Endodermal cell (in vitro differentiated cells): Measurements from ENCODE around the gene TPSB2. TPM values are rescaled to one million over a fixed set of nuclear protein-coding genes. Genes with fewer than 3 reads are reported as not detected.

Experiments used
- DNase-seq: peaks from one replicate; pipeline ENCODE4 v3.0.0-alpha.2; 2017
- H3K27ac ChIP-seq: 2 replicates; pipeline ENCODE4 v1.5.1; 2013; ENCODE audit warnings: mild to moderate bottlenecking, low read depth, low read length, moderate library complexity
- H3K27me3 ChIP-seq: 2 replicates; pipeline ENCODE4 v1.6.1; 2013; ENCODE audit warnings: mild to moderate bottlenecking, low read length, moderate library complexity; ENCODE audit not compliant: insufficient read depth, control insufficient read depth, poor library complexity, severe bottlenecking
- H3K36me3 ChIP-seq: 2 replicates; pipeline ENCODE4 v1.7.0; 2013; ENCODE audit warnings: mild to moderate bottlenecking, low read length, moderate library complexity; ENCODE audit not compliant: control insufficient read depth, insufficient read depth
- H3K4me1 ChIP-seq: one replicate; pipeline ENCODE4 v1.7.0; 2013; ENCODE audit warnings: low read length; ENCODE audit not compliant: control insufficient read depth, insufficient read depth
- H3K4me3 ChIP-seq: 2 replicates; pipeline ENCODE4 v1.5.1; 2013; ENCODE audit warnings: mild to moderate bottlenecking, low read length, moderate library complexity
- H3K9ac ChIP-seq: 2 replicates; pipeline ENCODE4 v1.6.1; 2013; ENCODE audit warnings: mild to moderate bottlenecking, low read length, moderate library complexity; ENCODE audit not compliant: poor library complexity, severe bottlenecking; ENCODE audit errors: extremely low read depth
- H3K9me3 ChIP-seq: 2 replicates; pipeline ENCODE4 v1.6.1; 2013; ENCODE audit warnings: mild to moderate bottlenecking, low read length, moderate library complexity; ENCODE audit not compliant: control insufficient read depth
- H3K27ac Mint-ChIP-seq: 2 replicates; pipeline ENCODE4 v1.8.0; 2020; ENCODE audit warnings: mixed read lengths
- H3K27me3 Mint-ChIP-seq: 2 replicates; pipeline ENCODE4 v1.8.0; 2021; ENCODE audit warnings: mild to moderate bottlenecking, mixed read lengths; ENCODE audit not compliant: insufficient read depth
- H3K36me3 Mint-ChIP-seq: 2 replicates; pipeline ENCODE4 v1.8.0; 2020; ENCODE audit warnings: low read depth, mixed read lengths
- H3K4me1 Mint-ChIP-seq: 2 replicates; pipeline ENCODE4 v1.8.0; 2020; ENCODE audit warnings: mixed read lengths
- H3K4me3 Mint-ChIP-seq: 2 replicates; pipeline ENCODE4 v1.8.0; 2020; ENCODE audit warnings: mild to moderate bottlenecking, moderate library complexity, mixed read lengths
- H3K9me3 Mint-ChIP-seq: 2 replicates; pipeline ENCODE4 v1.8.0; 2020; ENCODE audit warnings: mild to moderate bottlenecking, mixed read lengths
- CTCF ChIP-seq: fragments of 200-600 bp; sonication (generic); conservative IDR thresholded peaks from 2 replicates; pipeline ENCODE4 v1.5.0; 2021; ENCODE audit warnings: antibody characterized with exemption, mild to moderate bottlenecking
- WGBS, 2 experiments: methylation state at CpG; one replicate each; pipeline versions ENCODE4 v1.1.5 to v1.1.7; 2013; ENCODE audit warnings: missing lambda C conversion rate in 2 of 2, mixed read lengths in 1 of 2; ENCODE audit not compliant: insufficient coverage in 1 of 2, insufficient read length in 1 of 2; 5-methylcytosine and 5-hydroxymethylcytosine counted together
- total RNA-seq, 2 donors: library from RNA; stranded (reverse); fragmentation: NEBNext Ultra II Directional in 1 of 2; extraction: Animal tissue kit (Norgen Biotek cat#: 25700) in 1 of 2; gene quantifications; 2 replicates in 1 of 2; 3 replicates in 1 of 2; pipeline ENCODE4 v1.2.1, GENCODE V29; 2021

The TPSB2 gene
- total RNA-seq, 2 donors from 2014 or later = not detected

GRCh38 chr16:1206326-1206725 is 23.7 kb downstream of the TPSB2 start:
- H3K4me1 ChIP-seq = no peaks in the 10 kb centered on the region
- Mint-ChIP-seq H3K9me3 (no peaks in the 10 kb centered on the region), H3K27me3 (no peaks in the 10 kb centered on the region), H3K36me3 (peaks cover 22% of the 10 kb centered on the region), H3K4me1 (no peaks in the 10 kb centered on the region), H3K27ac (no peak overlapping the region), H3K4me3 (no peak overlapping the region)
- H3K27me3 ChIP-seq = no peaks in the 10 kb centered on the region
- peak; percentile 66 for DNase-seq
- H3K4me3 ChIP-seq = no peak overlapping the region
- no peak overlapping the region for H3K27ac ChIP-seq
- peaks cover 7% of the 10 kb centered on the region for H3K36me3 ChIP-seq
- H3K9me3 ChIP-seq = no peaks in the 10 kb centered on the region
- H3K9ac ChIP-seq = no peak overlapping the region
- WGBS, 2 experiments = 86 to 88% methylated on average over 8 to 9 of the region's 9 CpGs
- TF ChIP-seq CTCF = peak; percentile 32

GRCh38 chr16:1204933-1205332 is 25.1 kb downstream of the TPSB2 start:
- H3K27ac Mint-ChIP-seq = no peak overlapping the region
- Histone ChIP-seq H3K4me1 (no peaks in the 10 kb centered on the region), H3K9ac (no peak overlapping the region), H3K27ac (no peak overlapping the region), H3K4me3 (no peak overlapping the region), H3K27me3 (no peaks in the 10 kb centered on the region), H3K9me3 (no peaks in the 10 kb centered on the region), H3K36me3 (peaks cover 7% of the 10 kb centered on the region)
- H3K36me3 Mint-ChIP-seq = peaks cover 24% of the 10 kb centered on the region
- WGBS, 2 experiments = 95 to 97% methylated on average over 12 to 15 of the region's 21 CpGs
- DNase-seq = no peak
- H3K4me1 Mint-ChIP-seq = no peaks in the 10 kb centered on the region
- no peak overlapping the region for H3K4me3 Mint-ChIP-seq
- no peaks in the 10 kb centered on the region for H3K27me3 Mint-ChIP-seq
- H3K9me3 Mint-ChIP-seq = no peaks in the 10 kb centered on the region
- no peak for TF ChIP-seq CTCF

GRCh38 chr16:1202274-1202673 is 27.7 kb downstream of the TPSB2 start:
- no peak overlapping the region for H3K27ac ChIP-seq
- H3K27me3 ChIP-seq = no peaks in the 10 kb centered on the region
- TF ChIP-seq CTCF = no peak
- 92 to 94% methylated on average over 5 to 18 of the region's 18 CpGs for WGBS, 2 experiments
- peaks cover 4% of the 10 kb centered on the region for H3K36me3 ChIP-seq
- Mint-ChIP-seq H3K4me1 (no peaks in the 10 kb centered on the region), H3K27ac (no peak overlapping the region), H3K4me3 (no peak overlapping the region), H3K27me3 (no peaks in the 10 kb centered on the region), H3K36me3 (peaks cover 19% of the 10 kb centered on the region), H3K9me3 (no peaks in the 10 kb centered on the region)
- H3K9ac ChIP-seq = no peak overlapping the region
- no peaks in the 10 kb centered on the region for H3K9me3 ChIP-seq
- no peak for DNase-seq
- H3K4me1 ChIP-seq = no peaks in the 10 kb centered on the region
- no peak overlapping the region for H3K4me3 ChIP-seq
